ENCODE measurements around the gene ZNF467. TPM values are rescaled to one million over a fixed set of nuclear protein-coding genes. Genes with fewer than 3 reads are reported as not detected.

The ZNF467 gene
- total RNA-seq, 2 donors from 2014 or later = 0.91 to 2.5 TPM

- no peaks in the 10 kb centered on the region for H3K27me3 ChIP-seq (ENCODE audit: control insufficient read depth, insufficient read depth, low read length, poor library complexity, severe bottlenecking)
- Mint-ChIP-seq H3K9me3 (peaks cover 7% of the 10 kb centered on the region), H3K4me3 (no peak overlapping the region), H3K4me1 (no peaks in the 10 kb centered on the region), H3K36me3 (ENCODE audit: low read depth) (no peaks in the 10 kb centered on the region), H3K27ac (no peak overlapping the region), H3K27me3 (ENCODE audit: insufficient read depth) (no peaks in the 10 kb centered on the region)
- H3K27ac ChIP-seq (ENCODE audit: low read depth, low read length) = no peak overlapping the region
- no peak for DNase-seq
- no peaks in the 10 kb centered on the region for H3K4me1 ChIP-seq (ENCODE audit: control insufficient read depth, insufficient read depth, low read length)
- no peaks in the 10 kb centered on the region for H3K9me3 ChIP-seq (ENCODE audit: control insufficient read depth, low read length)
- no peak overlapping the region for H3K9ac ChIP-seq (ENCODE audit: extremely low read depth, low read length, poor library complexity, severe bottlenecking)
- no peaks in the 10 kb centered on the region for H3K36me3 ChIP-seq (ENCODE audit: control insufficient read depth, insufficient read depth, low read length)
- no peak for TF ChIP-seq CTCF (conservative IDR thresholded peaks at IDR 0.05)
- H3K4me3 ChIP-seq (ENCODE audit: low read length) = no peak overlapping the region
- WGBS, 2 experiments (ENCODE audit: insufficient coverage in 1 of 2, insufficient read length in 1 of 2) = 89 to 94% methylated on average over 17 to 30 of the region's 30 CpGs
Measured at GRCh38 chr7:149821191-149822148, 48.1 kb upstream of the ZNF467 start.

GRCh38 chr7:149820622-149821190 is 47.3 kb upstream of the ZNF467 start:
- H3K27me3 ChIP-seq (ENCODE audit: control insufficient read depth, insufficient read depth, low read length, poor library complexity, severe bottlenecking) = no peaks in the 10 kb centered on the region
- H3K9me3 ChIP-seq (ENCODE audit: control insufficient read depth, low read length) = no peaks in the 10 kb centered on the region
- H3K4me1 ChIP-seq (ENCODE audit: control insufficient read depth, insufficient read depth, low read length) = no peaks in the 10 kb centered on the region
- H3K27ac ChIP-seq (ENCODE audit: low read depth, low read length) = no peak overlapping the region
- no peaks in the 10 kb centered on the region for H3K36me3 ChIP-seq (ENCODE audit: control insufficient read depth, insufficient read depth, low read length)
- Mint-ChIP-seq H3K27me3 (ENCODE audit: insufficient read depth) (no peaks in the 10 kb centered on the region), H3K36me3 (ENCODE audit: low read depth) (no peaks in the 10 kb centered on the region), H3K9me3 (peaks cover 7% of the 10 kb centered on the region), H3K4me1 (no peaks in the 10 kb centered on the region), H3K4me3 (no peak overlapping the region), H3K27ac (no peak overlapping the region)
- H3K9ac ChIP-seq (ENCODE audit: extremely low read depth, low read length, poor library complexity, severe bottlenecking) = no peak overlapping the region
- no peak for TF ChIP-seq CTCF (conservative IDR thresholded peaks at IDR 0.05)
- no peak for DNase-seq
- H3K4me3 ChIP-seq (ENCODE audit: low read length) = no peak overlapping the region
- WGBS, 2 experiments (ENCODE audit: insufficient coverage in 1 of 2, insufficient read length in 1 of 2) = 90 to 96% methylated on average over 11 to 17 of the region's 17 CpGs

GRCh38 chr7:149819961-149820340 is 46.6 kb upstream of the ZNF467 start:
- no peaks in the 10 kb centered on the region for H3K27me3 Mint-ChIP-seq (ENCODE audit: insufficient read depth)
- no peaks in the 10 kb centered on the region for H3K4me1 Mint-ChIP-seq
- no peak overlapping the region for H3K9ac ChIP-seq (ENCODE audit: extremely low read depth, low read length, poor library complexity, severe bottlenecking)
- no peaks in the 10 kb centered on the region for H3K36me3 Mint-ChIP-seq (ENCODE audit: low read depth)
- H3K9me3 ChIP-seq (ENCODE audit: control insufficient read depth, low read length) = no peaks in the 10 kb centered on the region
- no peak overlapping the region for H3K4me3 Mint-ChIP-seq
- no peak overlapping the region for H3K4me3 ChIP-seq (ENCODE audit: low read length)
- H3K4me1 ChIP-seq (ENCODE audit: control insufficient read depth, insufficient read depth, low read length) = no peaks in the 10 kb centered on the region
- no peak overlapping the region for H3K27ac Mint-ChIP-seq
- no peaks in the 10 kb centered on the region for H3K36me3 ChIP-seq (ENCODE audit: control insufficient read depth, insufficient read depth, low read length)
- WGBS, 2 experiments (ENCODE audit: insufficient coverage in 1 of 2, insufficient read length in 1 of 2) = 85 to 87% methylated on average over 3 to 7 of the region's 7 CpGs
- peaks cover 7% of the 10 kb centered on the region for H3K9me3 Mint-ChIP-seq
- H3K27me3 ChIP-seq (ENCODE audit: control insufficient read depth, insufficient read depth, low read length, poor library complexity, severe bottlenecking) = no peaks in the 10 kb centered on the region
- H3K27ac ChIP-seq (ENCODE audit: low read depth, low read length) = no peak overlapping the region
- no peak for DNase-seq
- TF ChIP-seq CTCF (conservative IDR thresholded peaks at IDR 0.05) = no peak

Data from endodermal cell (in vitro differentiated cells).